Neutrophil (primary cell): Measurements from ENCODE around the gene SBSN.

Experiments
- H3K27ac ChIP-seq: fragments of 200-600 bp; sonication (generic); 2 replicates; pipeline ENCODE4 v1.5.1; 2016; ENCODE audit warnings: mild to moderate bottlenecking, moderate library complexity
- H3K27me3 ChIP-seq: fragments of 200-600 bp; sonication (generic); 2 replicates; pipeline ENCODE4 v1.6.0; 2016; ENCODE audit warnings: mild to moderate bottlenecking
- H3K36me3 ChIP-seq: fragments of 200-600 bp; sonication (generic); 2 replicates; pipeline ENCODE4 v1.5.1; 2017
- H3K4me1 ChIP-seq, 2 experiments: fragments of 200-600 bp in 1 of 2; sonication (generic) in 1 of 2; 1 replicate in 1 of 2; 2 replicates in 1 of 2; pipeline versions ENCODE4 v1.5.1 to v1.6.1; 2013 to 2016; ENCODE audit warnings: low read depth in 1 of 2, low read length in 1 of 2, mild to moderate bottlenecking in 1 of 2, moderate library complexity in 1 of 2; ENCODE audit not compliant: control insufficient read depth in 1 of 2, insufficient read depth in 1 of 2
- H3K4me3 ChIP-seq, 2 experiments: fragments of 200-600 bp in 1 of 2; sonication (generic) in 1 of 2; 1 replicate in 1 of 2; 2 replicates in 1 of 2; pipeline ENCODE4 v1.5.1; 2013 to 2016; ENCODE audit warnings: low read depth in 1 of 2, low read length in 1 of 2, mild to moderate bottlenecking in 1 of 2, moderate library complexity in 1 of 2
- H3K9me3 ChIP-seq: fragments of 200-600 bp; sonication (generic); 2 replicates; pipeline ENCODE4 v1.5.1; 2016
- TF ChIP-seq, protein P1 (sequence below): fragments of 200-600 bp; sonication (generic); IDR thresholded peaks from 2 replicates; pipeline ENCODE4 v1.5.1; 2016; ENCODE audit warnings: antibody characterized with exemption

The SBSN gene

DNA sequence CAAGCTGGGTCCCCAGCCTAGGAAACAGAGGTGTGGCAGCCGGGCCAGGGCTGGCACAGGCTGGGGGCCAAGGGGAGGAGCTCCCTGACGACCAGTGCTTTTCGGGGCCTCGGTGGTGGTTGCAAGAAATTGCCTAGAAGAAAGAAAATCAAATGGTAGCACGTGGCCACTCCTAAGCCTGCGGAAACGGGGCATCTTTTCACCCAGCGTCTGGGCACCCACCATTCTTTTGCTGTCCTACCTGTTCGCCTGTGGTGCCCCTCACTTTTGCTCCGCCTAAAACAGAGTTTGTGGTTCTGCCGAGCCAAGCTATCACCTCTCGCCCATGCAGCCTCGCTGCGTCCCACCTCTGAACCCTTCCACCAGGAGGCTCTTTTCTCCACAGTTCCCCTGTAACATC is 30.7 kb downstream of the SBSN start:
- peaks cover 0 to 5% of the 10 kb centered on the region in 2 experiments for H3K4me1 ChIP-seq
- peaks cover 5% of the 10 kb centered on the region for H3K27me3 ChIP-seq
- H3K27ac ChIP-seq, result no peak overlapping the region
- no peaks in the 10 kb centered on the region for H3K36me3 ChIP-seq
- H3K4me3 ChIP-seq, result no peak overlapping the region
- TF ChIP-seq, protein P1, sequence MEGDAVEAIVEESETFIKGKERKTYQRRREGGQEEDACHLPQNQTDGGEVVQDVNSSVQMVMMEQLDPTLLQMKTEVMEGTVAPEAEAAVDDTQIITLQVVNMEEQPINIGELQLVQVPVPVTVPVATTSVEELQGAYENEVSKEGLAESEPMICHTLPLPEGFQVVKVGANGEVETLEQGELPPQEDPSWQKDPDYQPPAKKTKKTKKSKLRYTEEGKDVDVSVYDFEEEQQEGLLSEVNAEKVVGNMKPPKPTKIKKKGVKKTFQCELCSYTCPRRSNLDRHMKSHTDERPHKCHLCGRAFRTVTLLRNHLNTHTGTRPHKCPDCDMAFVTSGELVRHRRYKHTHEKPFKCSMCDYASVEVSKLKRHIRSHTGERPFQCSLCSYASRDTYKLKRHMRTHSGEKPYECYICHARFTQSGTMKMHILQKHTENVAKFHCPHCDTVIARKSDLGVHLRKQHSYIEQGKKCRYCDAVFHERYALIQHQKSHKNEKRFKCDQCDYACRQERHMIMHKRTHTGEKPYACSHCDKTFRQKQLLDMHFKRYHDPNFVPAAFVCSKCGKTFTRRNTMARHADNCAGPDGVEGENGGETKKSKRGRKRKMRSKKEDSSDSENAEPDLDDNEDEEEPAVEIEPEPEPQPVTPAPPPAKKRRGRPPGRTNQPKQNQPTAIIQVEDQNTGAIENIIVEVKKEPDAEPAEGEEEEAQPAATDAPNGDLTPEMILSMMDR, result no peak
- no peaks in the 10 kb centered on the region for H3K9me3 ChIP-seq

DNA sequence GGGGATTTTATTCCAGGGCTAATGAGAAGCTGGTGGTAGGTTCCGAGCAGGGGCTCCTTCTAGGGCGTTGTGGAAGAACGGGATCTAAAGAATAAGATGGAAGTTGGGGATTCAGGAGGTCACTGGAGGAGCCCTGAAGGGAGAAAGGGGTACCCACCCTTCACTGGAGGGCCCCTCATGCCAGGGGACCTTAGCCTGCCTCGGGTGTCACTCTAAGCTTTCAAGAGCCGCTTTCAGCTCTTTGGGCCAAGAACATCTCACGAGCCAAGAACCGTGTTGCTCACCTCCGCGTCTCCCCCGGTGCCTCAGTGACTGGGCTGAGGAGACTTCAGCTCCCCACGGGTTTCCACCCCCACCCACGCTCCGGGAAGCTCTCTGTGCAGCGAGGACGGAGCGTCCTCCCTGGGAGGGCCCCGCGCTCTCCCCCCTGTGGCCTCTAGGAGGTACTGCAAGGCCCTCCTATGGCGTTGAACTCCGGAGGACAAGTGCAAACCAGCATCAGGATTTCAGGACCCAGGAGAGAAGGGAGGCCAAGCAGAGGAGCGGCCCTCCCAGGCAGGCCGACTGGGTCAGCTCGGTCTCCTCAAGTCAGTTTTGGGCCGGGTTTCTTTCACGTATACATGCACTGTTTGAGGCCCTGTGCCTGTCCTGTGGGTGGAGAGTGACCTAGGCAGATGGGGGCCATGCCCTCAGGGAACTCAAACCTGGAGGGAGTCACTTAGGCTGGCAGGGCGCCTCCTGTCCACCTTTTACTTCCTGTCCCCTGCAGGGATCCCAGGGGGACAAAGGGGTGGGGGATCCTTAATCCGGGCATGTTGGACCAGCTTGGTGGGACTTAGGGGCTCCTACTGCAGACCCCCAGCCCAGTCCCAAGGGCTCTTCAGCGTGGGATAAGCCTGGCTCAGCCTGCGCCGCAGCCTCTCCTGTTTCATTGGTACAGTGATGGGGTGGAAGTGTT is 32.7 kb downstream of the SBSN start:
- peaks cover 0 to 5% of the 10 kb centered on the region in 2 experiments for H3K4me1 ChIP-seq
- H3K36me3 ChIP-seq, result no peaks in the 10 kb centered on the region
- TF ChIP-seq, protein P1, result peak; percentile 97
- no peak overlapping the region for H3K4me3 ChIP-seq
- peaks cover 5% of the 10 kb centered on the region for H3K27me3 ChIP-seq
- no peak overlapping the region for H3K27ac ChIP-seq
- H3K9me3 ChIP-seq, result no peaks in the 10 kb centered on the region

DNA sequence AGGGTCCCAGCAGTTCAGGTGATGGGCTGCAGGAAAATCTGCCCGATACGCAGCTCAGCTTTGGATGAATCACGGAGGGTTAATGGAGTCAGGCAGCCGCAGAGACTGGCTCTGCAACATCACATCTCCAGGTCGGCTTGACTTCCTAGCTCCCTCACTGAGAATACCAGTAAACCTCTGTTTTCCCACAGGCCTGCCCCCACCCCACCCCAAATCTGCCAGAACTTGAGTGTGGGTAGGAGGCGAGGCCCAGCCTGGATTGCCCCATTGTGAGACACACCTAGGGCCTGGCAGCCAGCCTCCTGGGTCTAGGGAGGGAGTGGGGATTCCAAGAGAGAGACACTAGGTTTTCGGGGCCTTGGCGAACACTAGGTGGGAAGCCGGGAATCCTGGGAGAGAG is 34.1 kb downstream of the SBSN start:
- H3K4me1 ChIP-seq, result peaks cover 0 to 5% of the 10 kb centered on the region in 2 experiments
- H3K4me3 ChIP-seq, result no peak overlapping the region
- H3K9me3 ChIP-seq, result no peaks in the 10 kb centered on the region
- H3K36me3 ChIP-seq, result no peaks in the 10 kb centered on the region
- no peak overlapping the region for H3K27ac ChIP-seq
- TF ChIP-seq, protein P1, result no peak
- peaks cover 5% of the 10 kb centered on the region for H3K27me3 ChIP-seq

DNA sequence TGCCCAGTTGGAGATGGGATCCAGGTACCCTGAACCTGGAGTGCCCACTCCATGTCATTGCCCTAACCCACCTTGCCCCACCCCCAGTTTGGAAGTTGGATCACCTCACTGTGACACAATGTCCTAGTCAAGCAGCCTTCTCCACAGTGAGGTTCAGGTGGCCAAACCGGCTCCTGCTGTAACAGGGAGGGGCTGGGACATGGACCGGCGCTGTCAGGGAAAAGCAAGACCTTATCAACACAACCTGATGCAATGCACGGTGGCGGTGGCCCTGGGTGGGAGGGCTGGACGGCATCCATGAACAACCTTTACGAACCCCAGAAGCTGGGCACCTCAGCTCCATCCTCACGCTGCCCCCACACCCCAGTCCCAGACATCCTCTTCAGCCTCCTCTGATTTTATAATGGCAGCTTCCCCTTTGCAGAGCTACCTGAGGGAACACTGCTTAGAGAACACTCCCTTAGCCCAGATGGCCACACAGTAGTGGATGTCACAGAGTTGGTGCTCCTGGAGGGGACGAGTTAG is 36.2 kb downstream of the SBSN start:
- Histone ChIP-seq H3K27me3 (peaks cover 19% of the 10 kb centered on the region), H3K36me3 (no peaks in the 10 kb centered on the region), H3K4me1 (peaks cover 0 to 5% of the 10 kb centered on the region in 2 experiments), H3K9me3 (no peaks in the 10 kb centered on the region), H3K4me3 (no peak overlapping the region), H3K27ac (no peak overlapping the region)
- TF ChIP-seq, protein P1, result no peak

DNA sequence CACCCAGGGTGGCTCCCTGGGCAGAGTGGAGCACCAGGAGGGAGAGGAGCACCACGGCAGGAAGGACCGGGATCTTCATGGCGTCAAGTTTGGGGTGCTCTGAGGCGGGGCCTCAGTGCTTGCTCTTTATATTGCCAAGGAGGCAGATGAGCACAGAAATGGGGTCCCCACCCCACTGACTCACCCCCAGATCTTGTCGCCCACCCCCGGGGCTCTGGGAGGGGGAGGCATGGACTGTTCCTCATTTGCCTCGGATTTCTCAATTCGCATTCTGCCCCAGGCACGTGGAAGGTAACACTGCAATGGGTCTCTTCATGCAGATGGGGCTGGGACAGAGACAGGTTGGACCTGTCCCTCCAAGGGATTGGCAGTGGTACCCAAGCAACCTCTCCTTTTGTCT is 37.7 kb downstream of the SBSN start, which contains the start of gene KRTDAP:
KRTDAP (minus strand) TSS at position 101 of the 400 bp plus-strand sequence; CDS start at position 79, 22 bp downstream.
- Histone ChIP-seq H3K36me3 (no peaks in the 10 kb centered on the region), H3K9me3 (no peaks in the 10 kb centered on the region), H3K4me3 (no peak within 1 kb of the TSS), H3K27me3 (peaks cover 30% of the 10 kb centered on the region), H3K4me1 (peaks cover 0 to 3% of the 10 kb centered on the region in 2 experiments), H3K27ac (no peak within 1 kb of the TSS)
- TF ChIP-seq, protein P1, result no peak
